NCI-H524 treated with DMSO at 0.1 percent for 48 hours (cell line): ENCODE results near the gene DNAH9.

Experiments used
- DNase-seq: peaks from one replicate; lab custom pipeline; 2025; lab: John Stamatoyannopoulos, UW

Gene DNAH9

DNA sequence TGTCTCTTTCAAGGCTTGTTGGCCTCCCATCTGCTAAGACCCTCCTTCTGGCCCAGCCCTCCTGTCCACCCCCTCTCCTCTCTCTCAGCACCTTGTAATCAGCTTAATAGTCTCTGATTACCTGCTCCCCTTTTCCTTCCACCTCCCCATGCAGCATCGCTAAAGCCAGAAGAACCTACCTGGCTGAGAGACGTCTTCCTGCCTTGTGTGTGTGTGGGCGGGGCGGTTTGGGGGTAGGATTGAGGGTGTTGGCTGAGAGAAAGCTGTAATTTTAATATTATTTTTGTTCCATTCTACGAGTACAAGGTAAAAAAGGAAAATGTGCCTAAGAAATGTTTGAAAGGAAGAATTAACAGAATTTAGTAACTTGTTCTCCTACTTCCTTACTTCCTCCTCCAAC is 3.4 kb downstream of the DNAH9 start:
- DNase-seq: no peak

DNA sequence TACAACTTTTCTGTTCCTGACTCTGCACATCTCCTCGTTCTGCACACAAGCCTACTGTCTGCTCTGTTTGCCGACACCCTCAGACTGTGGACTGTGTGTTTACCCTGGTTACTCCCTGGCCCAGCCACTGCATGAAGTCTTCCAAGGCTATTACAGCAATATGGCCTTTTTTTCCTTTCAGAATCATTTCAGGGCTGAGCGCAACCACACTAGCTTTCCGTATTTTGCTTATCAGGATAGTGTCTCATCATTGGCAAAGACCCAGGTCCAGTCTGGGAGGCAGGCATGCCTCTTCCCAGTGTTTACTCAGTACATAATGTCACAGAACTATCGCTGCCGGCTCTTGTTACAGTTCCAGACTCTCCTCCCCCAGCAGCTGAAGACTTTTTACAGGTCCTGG is 10.1 kb downstream of the DNAH9 start:
- no peak for DNase-seq

DNA sequence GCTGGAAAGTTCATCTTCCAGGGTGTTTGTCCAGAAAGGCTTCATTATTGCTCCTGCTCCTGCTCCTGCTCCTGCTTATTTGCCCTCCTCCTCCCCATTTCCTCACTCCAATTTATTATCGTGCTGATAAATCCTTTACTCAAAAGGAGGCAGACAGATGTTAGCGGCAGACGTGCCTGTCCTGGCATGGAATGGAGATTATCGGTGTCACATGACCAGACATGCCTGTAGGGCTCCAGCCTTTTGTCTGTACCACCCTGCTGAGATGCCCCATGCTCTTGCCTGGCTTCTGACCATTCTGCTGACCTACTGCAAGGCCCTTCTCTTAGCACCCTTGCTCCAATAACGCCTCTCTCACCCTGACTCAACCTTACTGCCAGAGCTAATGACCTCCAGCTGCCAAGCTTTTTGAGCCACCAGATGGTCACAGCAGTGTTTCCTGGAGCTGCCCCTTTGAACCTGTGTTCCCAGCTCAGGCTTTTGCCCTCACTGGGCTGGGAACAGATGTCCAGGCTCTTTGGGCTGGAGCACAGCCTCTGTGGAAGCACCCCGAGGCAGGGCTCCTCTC is 12.8 kb downstream of the DNAH9 start:
- DNase-seq: no peak

DNA sequence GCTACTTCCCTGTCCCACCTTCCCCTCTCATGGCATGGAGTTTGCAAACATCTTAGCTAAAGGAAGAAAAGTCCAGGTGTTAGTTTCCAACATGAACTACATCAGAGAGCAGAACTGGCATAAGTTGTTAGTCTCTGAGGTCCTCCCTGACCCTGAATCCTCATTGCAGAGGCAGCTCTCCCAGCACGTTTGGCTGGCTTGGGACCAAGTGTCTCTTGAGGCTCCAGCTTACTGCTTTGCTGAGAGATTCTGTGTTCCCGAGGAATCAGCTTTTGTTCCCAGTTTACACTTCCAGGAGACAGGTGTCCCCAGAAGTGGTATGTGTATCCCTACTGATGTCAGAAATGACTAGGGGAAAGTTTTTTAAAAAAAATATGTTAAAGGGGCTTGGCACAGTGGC is 14.7 kb downstream of the DNAH9 start:
- DNase-seq: no peak

- no peak for DNase-seq
These were observed 20.7 kb downstream of the DNAH9 start for GRCh38 chr17:11618861-11619566.

GRCh38 chr17:11622492-11622891 is 24.2 kb downstream of the DNAH9 start:
- no peak for DNase-seq

DNA sequence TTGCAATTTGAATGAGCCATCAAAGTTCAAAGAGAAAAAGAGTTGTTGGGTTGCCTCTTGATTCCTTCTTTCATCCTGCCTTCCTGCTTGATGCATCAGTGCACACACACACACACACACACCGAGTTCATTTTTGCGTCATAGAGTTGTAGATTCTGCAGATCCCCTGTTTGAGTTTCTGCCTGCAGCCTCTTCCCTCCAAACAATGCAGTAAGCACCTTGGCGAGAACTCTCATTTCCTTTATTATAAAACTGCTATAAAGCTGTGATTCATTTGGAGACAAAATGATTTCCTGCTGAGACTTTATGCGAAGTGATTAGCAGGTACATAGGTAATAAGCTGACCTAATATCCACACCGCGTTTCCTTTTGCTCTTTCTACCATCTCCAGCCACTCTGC is 26.7 kb downstream of the DNAH9 start:
- no peak for DNase-seq

GRCh38 chr17:11625878-11626277 is 27.6 kb downstream of the DNAH9 start:
- DNase-seq: no peak

GRCh38 chr17:11627301-11627940 is 29.2 kb downstream of the DNAH9 start:
- DNase-seq: no peak

DNA sequence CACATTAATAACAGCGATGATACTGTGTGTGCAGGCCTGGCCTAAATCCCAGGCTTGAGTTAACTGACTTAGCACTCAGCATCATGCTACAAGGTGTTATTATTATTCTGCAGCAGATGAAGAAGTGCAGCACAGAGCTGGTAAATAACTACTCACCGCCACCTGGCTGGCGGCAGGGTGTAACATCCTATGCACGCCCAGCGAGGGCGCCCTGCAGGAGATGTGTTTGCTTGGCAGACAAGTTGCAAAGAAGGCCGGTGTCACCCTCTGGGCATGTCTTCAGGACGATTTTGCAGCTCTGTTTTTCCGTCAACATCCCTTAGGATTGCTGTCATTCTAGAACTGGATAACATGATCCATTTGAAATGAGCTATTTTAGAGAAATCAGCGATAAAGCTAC is 30.1 kb downstream of the DNAH9 start:
- DNase-seq: no peak

DNA sequence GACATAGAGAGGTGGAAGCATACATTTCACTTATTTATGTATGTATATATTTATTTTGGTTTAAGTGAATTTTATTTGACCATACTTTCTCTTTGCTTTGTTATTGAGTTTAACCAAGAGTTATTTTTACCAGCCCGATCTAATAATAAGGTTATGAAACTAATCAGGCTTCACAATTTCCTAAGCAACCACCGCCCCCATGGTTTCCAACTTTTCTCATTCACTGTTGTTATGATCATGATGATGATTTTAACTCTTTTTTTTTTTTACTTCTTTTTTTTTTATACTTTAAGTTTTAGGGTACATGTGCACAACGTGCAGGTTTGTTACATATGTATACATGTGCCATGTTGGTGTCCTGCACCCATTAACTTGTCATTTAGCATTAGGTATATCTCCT is 30.6 kb downstream of the DNAH9 start:
- no peak for DNase-seq

DNA sequence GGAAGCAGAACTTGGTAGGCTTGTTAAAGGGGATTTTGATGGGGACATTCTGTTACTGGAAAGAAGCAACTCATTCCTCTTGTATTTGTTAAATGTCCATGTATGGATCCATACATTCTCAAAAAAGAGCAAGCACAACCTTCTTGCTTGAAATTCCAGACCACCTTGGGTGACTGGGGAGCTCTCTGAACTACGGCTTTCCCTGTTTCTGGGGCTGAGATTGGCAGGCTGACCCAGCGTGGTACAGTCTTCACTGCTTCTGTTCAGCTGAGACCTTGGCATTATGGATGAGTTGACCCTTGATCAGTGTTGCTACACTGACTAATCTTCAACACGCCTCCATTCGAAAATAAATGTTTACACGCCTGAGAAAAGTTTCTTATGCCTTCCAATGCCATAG is 38.5 kb downstream of the DNAH9 start:
- DNase-seq: no peak

DNA sequence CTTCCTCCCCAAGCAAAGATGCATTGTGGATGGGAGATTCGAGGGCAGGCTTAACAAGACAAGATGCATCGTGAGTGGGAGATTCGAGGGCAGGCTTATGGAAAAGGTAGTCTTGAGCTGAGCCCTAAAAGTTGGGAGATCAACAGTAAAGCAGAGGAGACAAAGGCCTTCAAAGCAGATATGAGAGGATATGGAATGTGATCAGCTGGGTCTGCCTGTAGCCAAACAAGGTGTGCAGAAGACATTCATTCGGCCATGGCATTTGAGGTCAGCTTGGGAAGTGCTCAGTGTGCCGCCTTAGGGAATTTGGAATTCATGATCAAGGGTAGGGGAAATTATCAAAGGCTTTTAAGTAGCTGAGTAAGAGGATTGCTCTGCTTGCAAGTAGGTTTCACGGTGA is 39.5 kb downstream of the DNAH9 start:
- DNase-seq: no peak

GRCh38 chr17:11638700-11639265 is 40.5 kb downstream of the DNAH9 start:
- DNase-seq: no peak

GRCh38 chr17:11639736-11640462 is 41.6 kb downstream of the DNAH9 start:
- no peak for DNase-seq

GRCh38 chr17:11640463-11640814 is 42.2 kb downstream of the DNAH9 start:
- no peak for DNase-seq

DNA sequence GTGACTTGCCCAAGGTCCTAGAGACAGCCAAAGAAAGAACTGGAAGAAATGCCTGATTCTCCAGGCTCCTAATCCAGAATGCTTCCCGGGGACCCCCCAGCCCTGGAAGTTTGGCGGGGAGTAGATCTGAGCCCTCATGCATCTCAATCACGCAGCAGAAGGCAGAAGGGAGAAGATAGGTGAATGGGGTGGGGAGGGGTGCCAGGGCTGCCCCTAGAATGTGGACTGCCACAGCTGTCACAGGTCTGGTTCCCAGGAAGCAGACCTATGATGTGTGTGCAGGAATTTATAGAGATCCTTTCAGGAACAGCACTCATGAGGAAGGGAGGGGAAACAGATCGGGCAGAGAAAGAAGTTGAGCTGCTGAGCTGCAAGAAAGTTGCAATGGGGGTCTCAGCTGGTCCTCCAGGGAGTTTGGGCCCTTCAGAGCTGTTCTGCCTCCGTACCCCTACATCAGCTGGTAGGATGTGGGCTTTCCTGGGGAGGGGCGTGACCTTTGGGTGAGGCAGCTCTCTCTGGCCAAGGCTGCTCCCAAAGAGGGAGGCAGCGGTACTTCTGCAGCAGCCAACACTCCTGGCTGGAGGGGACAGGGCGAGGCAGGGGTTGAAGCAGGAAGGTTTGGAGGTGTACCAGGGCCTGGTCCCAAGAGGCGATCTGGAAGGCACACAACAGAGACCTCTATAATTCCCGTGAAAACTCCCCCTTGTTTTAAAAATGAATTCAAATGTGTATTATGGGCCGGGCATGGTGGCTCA is 43.4 kb downstream of the DNAH9 start:
- DNase-seq: no peak

DNA sequence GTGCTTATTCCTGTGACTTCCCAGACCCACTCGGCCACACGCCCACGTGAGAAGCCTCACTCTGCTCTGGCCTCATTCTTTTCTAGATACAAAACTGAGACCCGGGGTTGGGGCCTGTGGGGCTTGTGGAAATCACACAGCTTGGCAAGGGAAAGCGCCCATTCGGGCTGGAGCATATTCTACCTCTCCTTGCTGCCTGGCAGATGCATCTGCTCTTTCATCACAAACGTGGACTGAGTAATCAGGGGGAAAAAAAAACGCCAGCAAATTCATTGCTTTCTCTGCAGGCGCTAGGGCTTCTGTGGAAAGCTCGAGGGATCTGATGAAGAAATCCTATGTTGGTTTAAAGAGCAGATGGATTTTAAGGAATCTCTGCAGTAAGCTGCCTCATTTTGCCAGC is 44.4 kb downstream of the DNAH9 start:
- DNase-seq: no peak

GRCh38 chr17:11643851-11644250 is 45.6 kb downstream of the DNAH9 start:
- no peak for DNase-seq

DNA sequence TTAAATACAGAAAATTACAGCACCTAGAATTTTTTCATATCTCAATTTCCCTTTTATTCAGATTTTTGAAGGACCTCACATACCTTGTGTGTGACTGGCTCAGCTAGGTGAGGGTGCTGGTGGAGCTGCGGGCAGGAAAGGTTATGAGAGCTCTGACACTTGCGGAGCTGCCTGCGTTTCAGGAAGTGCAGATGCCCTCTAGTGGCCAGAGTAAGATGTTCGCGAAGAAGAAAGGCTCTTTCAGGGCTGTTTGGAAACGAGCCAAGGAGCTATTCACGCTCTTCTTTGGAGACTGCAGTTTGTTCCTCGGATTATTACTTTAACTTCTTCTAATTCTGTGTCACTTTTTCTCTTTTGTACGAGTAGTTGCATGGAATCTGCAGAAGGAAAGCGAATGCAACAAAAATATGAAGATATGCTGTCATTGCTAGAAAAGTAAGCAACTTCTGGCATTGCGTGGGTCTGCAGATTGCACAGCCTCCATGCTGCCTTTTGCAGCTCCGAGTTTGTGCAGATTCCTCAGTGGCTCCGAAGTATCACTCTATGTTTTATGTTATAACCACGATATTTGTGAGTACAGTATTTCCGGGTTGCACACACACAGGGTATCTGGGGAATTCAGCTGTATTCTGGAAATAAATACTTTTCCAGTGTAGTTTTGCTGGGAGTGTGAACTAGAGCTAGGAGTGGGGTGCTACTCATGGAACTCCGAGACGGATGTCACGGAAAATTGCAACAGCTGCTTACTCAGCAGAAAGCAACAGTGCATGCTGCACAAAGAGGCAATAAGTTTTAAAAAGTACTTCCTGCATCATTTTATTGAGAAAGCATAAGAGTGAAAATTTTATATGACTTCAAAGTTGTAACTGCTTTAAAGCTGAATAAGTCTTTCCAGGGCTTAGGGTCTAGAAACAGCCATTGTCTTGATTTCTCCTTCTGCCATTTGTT is 46.3 kb downstream of the DNAH9 start:
- DNase-seq: peak; percentile 5

DNA sequence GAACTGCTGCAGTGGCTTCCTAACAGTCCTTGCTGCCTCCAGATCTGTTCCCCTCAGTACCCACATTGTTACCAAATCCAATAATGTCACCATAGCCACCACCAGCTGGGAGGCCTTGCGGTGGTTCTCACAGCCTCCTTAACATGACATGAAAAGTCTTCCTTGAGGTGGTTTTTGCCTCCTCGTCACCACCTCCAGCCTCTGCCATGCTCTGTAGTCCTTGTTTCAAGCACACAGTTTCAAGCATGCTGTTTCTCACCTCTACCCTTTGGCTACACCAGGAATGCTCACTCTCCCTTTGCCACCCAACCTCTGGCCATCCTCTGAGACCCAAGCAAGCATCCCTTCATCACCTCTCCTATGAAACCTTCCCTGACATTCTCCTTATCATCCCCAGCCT is 47.2 kb downstream of the DNAH9 start:
- DNase-seq: no peak
